ENCODE results near the gene NEFH. TPM values are rescaled to one million over a fixed set of nuclear protein-coding genes. Genes with fewer than 3 reads are reported as not detected.

NEFH gene
- total RNA-seq, 4 donors from 2014 or later = 0.15 to 0.18 TPM; not detected in 2

GRCh38 chr22:29519996-29520395 is 40.0 kb downstream of the NEFH start:
- DNase-seq (no peak), ATAC-seq (no peak)
- TF ChIP-seq CTCF (IDR thresholded peaks at IDR 0.05 in 4 of 5, conservative IDR thresholded peaks at IDR 0.05 in 1 of 5) (no peak), POLR2A (IDR thresholded peaks at IDR 0.05) (no peak)
- H3K27ac ChIP-seq = no peak overlapping the region
- no peak overlapping the region for H3K4me3 ChIP-seq
- peaks cover 4 to 7% of the 10 kb centered on the region in 2 donors for H3K4me1 ChIP-seq
- in situ Hi-C loops (cut with MboI; ENCODE audit: low sequenced_read_pairs in 4 of 4) = loop anchor here in 1 of 4 donors (10.0 kb wide), 1 partner anchor 125 kb away; no protein-coding TSS in a partner anchor
- no peaks in the 10 kb centered on the region for H3K27me3 ChIP-seq
- no peaks in the 10 kb centered on the region for H3K9me3 ChIP-seq
- intact Hi-C loops (cut with DNase I; ENCODE audit: low total_unique reads) = loop anchor here (10.0 kb wide), 1 partner anchor 125 kb away; no protein-coding TSS in a partner anchor
- peaks cover 0 to 83% of the 10 kb centered on the region in 2 donors for H3K36me3 ChIP-seq

GRCh38 chr22:29520851-29521250 is 40.8 kb downstream of the NEFH start:
- no peak overlapping the region for H3K27ac ChIP-seq
- intact Hi-C loops (cut with DNase I; ENCODE audit: low total_unique reads) (loop anchor here (10.0 kb wide), 1 partner anchor 126 kb away; no protein-coding TSS in a partner anchor), in situ Hi-C loops (cut with MboI; ENCODE audit: low sequenced_read_pairs in 4 of 4) (loop anchor here in 1 of 4 donors (10.0 kb wide), 1 partner anchor 126 kb away; no protein-coding TSS in a partner anchor)
- TF ChIP-seq CTCF (IDR thresholded peaks at IDR 0.05 in 4 of 5, conservative IDR thresholded peaks at IDR 0.05 in 1 of 5) = no peak
- TF ChIP-seq POLR2A (IDR thresholded peaks at IDR 0.05) = no peak
- no peaks in the 10 kb centered on the region for H3K27me3 ChIP-seq
- ATAC-seq (no peak), DNase-seq (no peak)
- peaks cover 0 to 83% of the 10 kb centered on the region in 2 donors for H3K36me3 ChIP-seq
- H3K9me3 ChIP-seq = no peaks in the 10 kb centered on the region
- H3K4me3 ChIP-seq = no peak overlapping the region
- H3K4me1 ChIP-seq = peaks cover 4 to 7% of the 10 kb centered on the region in 2 donors

- no peak for TF ChIP-seq POLR2A (IDR thresholded peaks at IDR 0.05)
- no peak for TF ChIP-seq CTCF (IDR thresholded peaks at IDR 0.05 in 4 of 5, conservative IDR thresholded peaks at IDR 0.05 in 1 of 5)
- no peak for DNase-seq
- Histone ChIP-seq H3K27me3 (no peaks in the 10 kb centered on the region), H3K36me3 (peaks cover 0 to 83% of the 10 kb centered on the region in 2 donors), H3K4me3 (no peak overlapping the region), H3K27ac (no peak overlapping the region), H3K9me3 (no peaks in the 10 kb centered on the region), H3K4me1 (peaks cover 4 to 7% of the 10 kb centered on the region in 2 donors)
- no peak for ATAC-seq
- intact Hi-C loops (cut with DNase I; ENCODE audit: low total_unique reads) = loop anchor here (10.0 kb wide), 1 partner anchor 127 kb away; no protein-coding TSS in a partner anchor
- in situ Hi-C loops (cut with MboI; ENCODE audit: low sequenced_read_pairs in 4 of 4) = loop anchor here in 1 of 4 donors (10.0 kb wide), 1 partner anchor 127 kb away; no protein-coding TSS in a partner anchor
These were observed 41.5 kb downstream of the NEFH start for GRCh38 chr22:29521526-29521925.

- TF ChIP-seq POLR2A (IDR thresholded peaks at IDR 0.05) = no peak
- TF ChIP-seq CTCF (IDR thresholded peaks at IDR 0.05 in 4 of 5, conservative IDR thresholded peaks at IDR 0.05 in 1 of 5) = no peak
- in situ Hi-C loops (cut with MboI; ENCODE audit: low sequenced_read_pairs in 4 of 4) = loop anchor here in 1 of 4 donors (10.0 kb wide), 1 partner anchor 129 kb away; no protein-coding TSS in a partner anchor
- intact Hi-C loops (cut with DNase I; ENCODE audit: low total_unique reads) = loop anchor here (10.0 kb wide), 1 partner anchor 129 kb away; no protein-coding TSS in a partner anchor
- Histone ChIP-seq H3K9me3 (no peaks in the 10 kb centered on the region), H3K4me3 (no peak overlapping the region), H3K27ac (no peak overlapping the region), H3K36me3 (peaks cover 0 to 85% of the 10 kb centered on the region in 2 donors), H3K27me3 (no peaks in the 10 kb centered on the region), H3K4me1 (no peaks in the 10 kb centered on the region)
- DNase-seq (no peak), ATAC-seq (no peak)
These were observed 43.7 kb downstream of the NEFH start for GRCh38 chr22:29523761-29524160.
